ENCODE data around the gene FBXO17.

The FBXO17 gene

DNA sequence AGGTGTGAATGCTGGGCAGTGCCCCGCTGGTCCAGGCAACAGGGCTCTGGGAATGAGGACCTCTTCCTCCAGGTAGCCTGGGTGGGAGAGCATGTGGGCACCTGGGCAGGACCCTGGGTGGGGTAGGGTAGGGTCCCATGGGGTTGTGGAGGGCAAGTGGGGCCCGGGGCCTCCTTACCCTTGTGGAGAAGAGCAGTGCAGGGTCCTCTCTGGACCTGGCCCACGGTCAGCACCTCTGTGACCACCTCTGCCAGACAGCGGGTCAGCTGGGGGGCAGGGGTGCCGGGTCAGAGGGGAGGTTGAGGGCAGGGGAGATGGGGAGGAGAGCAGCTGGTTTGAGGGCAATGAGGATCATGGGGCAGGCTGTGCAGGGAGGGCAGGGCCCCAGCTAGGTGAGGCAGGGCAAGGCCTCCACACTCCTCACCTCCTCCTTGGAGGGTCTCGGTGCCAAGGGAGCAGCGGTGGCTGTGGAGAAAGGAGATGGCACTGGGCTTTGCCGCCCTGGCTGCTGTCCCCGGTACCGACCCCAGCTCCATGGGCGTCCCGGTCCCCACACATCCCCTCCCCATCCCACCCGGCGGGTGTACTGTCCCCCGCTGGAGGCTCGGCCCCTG, 64.0 kb downstream of the FBXO17 start:
- Histone ChIP-seq H3K27me3 (ENCODE audit: low read depth, low read length) (no peaks in the 10 kb centered on the region), H3K4me3 (ENCODE audit: low read depth in 1 of 2, low read length in 2 of 2) (no peak overlapping the region), H3K36me3 (ENCODE audit: control insufficient read depth in 1 of 2, insufficient read depth in 2 of 2, low read length in 2 of 2) (peaks cover 4 to 20% of the 10 kb centered on the region in 2 donors), H3K4me1 (ENCODE audit: control insufficient read depth in 1 of 2, insufficient read depth in 2 of 2, low read length in 2 of 2) (no peaks in the 10 kb centered on the region), H3K9me3 (ENCODE audit: control insufficient read depth in 1 of 2, low read length in 2 of 2) (no peaks in the 10 kb centered on the region), H3K27ac (ENCODE audit: low read length) (no peak overlapping the region)

DNA sequence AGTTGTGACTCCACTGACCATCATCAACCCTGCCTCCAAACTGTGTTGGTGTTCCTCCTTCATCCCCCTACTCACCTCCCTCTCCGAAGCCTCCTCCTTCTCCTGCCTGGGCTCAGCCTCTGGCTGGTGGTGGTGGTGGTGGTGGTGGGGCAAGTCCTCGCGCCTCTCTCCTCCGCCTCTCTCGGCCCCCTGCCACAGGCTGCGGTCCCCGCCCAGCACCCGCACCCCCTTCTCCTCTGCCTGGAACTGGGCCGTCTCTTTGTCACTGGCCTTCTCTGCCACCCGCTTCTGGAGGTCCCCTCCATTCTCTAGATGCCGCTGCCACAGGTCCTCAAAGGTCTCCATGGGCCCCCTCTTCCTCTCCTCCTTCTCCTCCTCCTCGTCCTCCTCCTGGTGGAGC, 65.1 kb downstream of the FBXO17 start:
- H3K27me3 ChIP-seq (ENCODE audit: low read depth, low read length): no peaks in the 10 kb centered on the region
- no peak overlapping the region for H3K4me3 ChIP-seq (ENCODE audit: low read depth in 1 of 2, low read length in 2 of 2)
- H3K36me3 ChIP-seq (ENCODE audit: control insufficient read depth in 1 of 2, insufficient read depth in 2 of 2, low read length in 2 of 2): peaks cover 4 to 23% of the 10 kb centered on the region in 2 donors
- no peaks in the 10 kb centered on the region for H3K9me3 ChIP-seq (ENCODE audit: control insufficient read depth in 1 of 2, low read length in 2 of 2)
- no peaks in the 10 kb centered on the region for H3K4me1 ChIP-seq (ENCODE audit: control insufficient read depth in 1 of 2, insufficient read depth in 2 of 2, low read length in 2 of 2)
- no peak overlapping the region for H3K27ac ChIP-seq (ENCODE audit: low read length)

DNA sequence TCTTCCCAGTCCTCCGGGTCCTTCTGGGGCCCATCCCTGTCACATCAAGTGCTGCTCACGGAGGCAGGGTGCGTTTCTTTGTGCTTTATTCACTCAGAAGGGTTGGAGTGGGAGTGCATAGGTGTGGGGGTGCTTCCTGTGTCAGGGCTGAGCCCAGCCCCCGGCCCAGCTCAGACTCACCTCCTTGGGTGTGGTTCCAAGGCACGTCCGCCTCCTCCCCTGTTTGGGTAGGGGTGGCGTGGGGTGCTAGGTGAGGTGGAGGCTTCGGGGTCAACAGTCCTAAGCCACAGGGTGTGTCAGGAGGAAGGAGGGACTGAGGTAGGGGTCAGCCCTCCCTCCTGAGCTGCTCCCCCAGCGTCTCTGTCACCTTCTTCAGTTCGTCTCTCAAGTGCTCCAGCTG, 66.6 kb downstream of the FBXO17 start:
- no peaks in the 10 kb centered on the region for H3K9me3 ChIP-seq (ENCODE audit: control insufficient read depth in 1 of 2, low read length in 2 of 2)
- no peaks in the 10 kb centered on the region for H3K27me3 ChIP-seq (ENCODE audit: low read depth, low read length)
- no peak overlapping the region for H3K27ac ChIP-seq (ENCODE audit: low read length)
- H3K4me1 ChIP-seq (ENCODE audit: control insufficient read depth in 1 of 2, insufficient read depth in 2 of 2, low read length in 2 of 2): no peaks in the 10 kb centered on the region
- H3K4me3 ChIP-seq (ENCODE audit: low read depth in 1 of 2, low read length in 2 of 2): no peak overlapping the region
- H3K36me3 ChIP-seq (ENCODE audit: control insufficient read depth in 1 of 2, insufficient read depth in 2 of 2, low read length in 2 of 2): peaks cover 13 to 37% of the 10 kb centered on the region in 2 donors

DNA sequence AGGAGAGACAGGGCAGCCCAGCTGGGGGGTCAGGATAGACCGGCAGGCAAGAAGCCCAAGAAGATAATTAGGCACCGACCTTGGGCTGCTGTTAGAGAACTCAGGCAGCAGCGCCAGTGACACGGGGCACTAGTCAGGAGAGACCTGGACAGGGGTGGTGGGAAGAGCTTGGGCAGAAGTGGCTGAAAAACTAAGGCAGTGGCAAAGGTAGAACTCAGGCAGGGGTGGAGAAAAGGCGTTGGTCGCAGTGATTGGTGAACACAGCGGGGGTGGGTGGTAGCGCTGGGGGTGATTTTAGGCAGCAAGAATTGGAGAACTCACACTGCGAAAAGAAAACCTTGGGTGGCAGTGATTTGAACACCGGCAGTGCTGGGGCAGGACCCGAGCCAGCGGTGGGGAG, 67.9 kb downstream of the FBXO17 start:
- Histone ChIP-seq H3K9me3 (ENCODE audit: control insufficient read depth in 1 of 2, low read length in 2 of 2) (no peaks in the 10 kb centered on the region), H3K27me3 (ENCODE audit: low read depth, low read length) (no peaks in the 10 kb centered on the region), H3K27ac (ENCODE audit: low read length) (no peak overlapping the region), H3K4me1 (ENCODE audit: control insufficient read depth in 1 of 2, insufficient read depth in 2 of 2, low read length in 2 of 2) (no peaks in the 10 kb centered on the region), H3K4me3 (ENCODE audit: low read depth in 1 of 2, low read length in 2 of 2) (no peak overlapping the region), H3K36me3 (ENCODE audit: control insufficient read depth in 1 of 2, insufficient read depth in 2 of 2, low read length in 2 of 2) (peaks cover 13 to 37% of the 10 kb centered on the region in 2 donors)

DNA sequence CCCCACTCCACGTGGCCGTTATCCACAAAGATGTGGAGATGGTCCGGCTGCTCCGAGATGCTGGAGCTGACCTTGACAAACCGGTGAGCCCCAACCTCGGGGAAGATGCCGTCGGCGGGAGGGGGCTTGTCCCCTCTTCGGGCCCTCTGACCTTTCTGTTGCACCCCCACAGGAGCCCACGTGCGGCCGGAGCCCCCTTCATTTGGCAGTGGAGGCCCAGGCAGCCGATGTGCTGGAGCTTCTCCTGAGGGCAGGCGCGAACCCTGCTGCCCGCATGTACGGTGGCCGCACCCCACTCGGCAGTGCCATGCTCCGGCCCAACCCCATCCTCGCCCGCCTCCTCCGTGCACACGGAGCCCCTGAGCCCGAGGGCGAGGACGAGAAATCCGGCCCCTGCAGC, 68.3 kb downstream of the FBXO17 start:
- Histone ChIP-seq H3K4me1 (ENCODE audit: control insufficient read depth in 1 of 2, insufficient read depth in 2 of 2, low read length in 2 of 2) (no peaks in the 10 kb centered on the region), H3K4me3 (ENCODE audit: low read depth in 1 of 2, low read length in 2 of 2) (no peak overlapping the region), H3K27me3 (ENCODE audit: low read depth, low read length) (no peaks in the 10 kb centered on the region), H3K27ac (ENCODE audit: low read length) (no peak overlapping the region), H3K36me3 (ENCODE audit: control insufficient read depth in 1 of 2, insufficient read depth in 2 of 2, low read length in 2 of 2) (peaks cover 13 to 37% of the 10 kb centered on the region in 2 donors), H3K9me3 (ENCODE audit: control insufficient read depth in 1 of 2, low read length in 2 of 2) (no peaks in the 10 kb centered on the region)

DNA sequence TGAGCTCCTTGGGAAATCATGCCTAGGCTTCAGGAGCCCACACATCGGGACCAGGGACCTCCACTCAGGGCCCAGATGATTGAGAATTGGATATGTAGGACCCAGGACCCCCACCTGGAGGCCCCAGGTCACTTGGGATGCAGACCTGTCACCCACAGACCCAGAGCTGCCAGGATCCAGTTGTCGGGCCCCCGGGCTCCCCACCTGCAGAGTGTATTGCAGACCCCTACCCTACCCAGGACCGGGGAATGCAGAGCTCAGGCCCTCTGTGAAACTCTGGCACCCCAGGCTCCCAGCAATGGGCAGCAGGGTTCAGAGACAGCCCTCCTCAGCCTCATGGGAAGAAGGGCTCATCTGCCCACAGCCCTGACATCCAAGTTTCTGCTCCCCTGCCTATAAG, 69.9 kb downstream of the FBXO17 start:
- Histone ChIP-seq H3K27me3 (ENCODE audit: low read depth, low read length) (no peaks in the 10 kb centered on the region), H3K4me1 (ENCODE audit: control insufficient read depth in 1 of 2, insufficient read depth in 2 of 2, low read length in 2 of 2) (peaks cover under 1 to 4% of the 10 kb centered on the region in 2 donors), H3K4me3 (ENCODE audit: low read depth in 1 of 2, low read length in 2 of 2) (no peak overlapping the region), H3K9me3 (ENCODE audit: control insufficient read depth in 1 of 2, low read length in 2 of 2) (no peaks in the 10 kb centered on the region), H3K27ac (ENCODE audit: low read length) (no peak overlapping the region), H3K36me3 (ENCODE audit: control insufficient read depth in 1 of 2, insufficient read depth in 2 of 2, low read length in 2 of 2) (peaks cover 13 to 37% of the 10 kb centered on the region in 2 donors)

DNA sequence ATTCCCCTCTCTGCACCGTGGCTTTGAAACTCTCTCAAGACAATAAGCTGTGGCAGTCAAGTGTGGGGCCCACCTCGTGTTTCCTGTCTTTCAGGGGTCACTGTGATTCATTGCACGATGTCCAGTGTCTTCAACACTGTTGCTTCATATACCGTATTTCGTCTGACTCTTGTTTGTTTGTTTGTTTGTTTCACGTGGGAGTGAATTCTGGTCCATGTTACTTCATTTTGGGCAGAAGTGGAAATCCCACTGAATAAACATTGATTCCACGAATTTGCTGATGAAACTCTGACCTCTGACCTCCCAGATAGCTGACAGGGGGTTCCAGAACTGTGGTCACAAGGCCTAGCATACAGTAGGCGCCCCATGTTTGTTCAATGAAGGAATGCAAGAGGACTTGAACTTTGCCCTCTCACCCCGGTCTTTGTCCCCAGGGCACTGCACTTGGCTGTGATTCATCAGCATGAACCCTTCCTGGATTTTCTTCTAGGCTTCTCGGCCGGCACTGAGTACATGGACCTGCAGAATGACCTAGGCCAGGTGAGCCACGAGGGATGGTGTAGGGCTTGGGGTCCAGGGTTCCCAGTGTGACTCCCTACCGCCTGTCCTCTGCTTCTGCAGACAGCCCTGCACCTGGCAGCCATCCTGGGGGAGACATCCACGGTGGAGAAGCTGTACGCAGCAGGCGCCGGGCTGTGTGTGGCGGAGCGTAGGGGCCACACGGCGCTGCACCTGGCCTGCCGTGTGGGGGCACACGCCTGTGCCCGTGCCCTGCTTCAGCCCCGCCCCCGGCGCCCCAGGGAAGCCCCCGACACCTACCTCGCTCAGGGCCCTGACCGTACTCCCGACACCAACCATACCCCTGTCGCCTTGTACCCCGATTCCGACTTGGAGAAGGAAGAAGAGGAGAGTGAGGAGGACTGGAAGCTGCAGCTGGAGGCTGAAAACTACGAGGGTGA, 70.7 kb downstream of the FBXO17 start:
- Histone ChIP-seq H3K4me1 (ENCODE audit: control insufficient read depth in 1 of 2, insufficient read depth in 2 of 2, low read length in 2 of 2) (peaks cover 4 to 7% of the 10 kb centered on the region in 2 donors), H3K27ac (ENCODE audit: low read length) (no peak overlapping the region), H3K4me3 (ENCODE audit: low read depth in 1 of 2, low read length in 2 of 2) (no peak overlapping the region), H3K36me3 (ENCODE audit: control insufficient read depth in 1 of 2, insufficient read depth in 2 of 2, low read length in 2 of 2) (peaks cover 13 to 37% of the 10 kb centered on the region in 2 donors), H3K27me3 (ENCODE audit: low read depth, low read length) (no peaks in the 10 kb centered on the region), H3K9me3 (ENCODE audit: control insufficient read depth in 1 of 2, low read length in 2 of 2) (no peaks in the 10 kb centered on the region)

DNA sequence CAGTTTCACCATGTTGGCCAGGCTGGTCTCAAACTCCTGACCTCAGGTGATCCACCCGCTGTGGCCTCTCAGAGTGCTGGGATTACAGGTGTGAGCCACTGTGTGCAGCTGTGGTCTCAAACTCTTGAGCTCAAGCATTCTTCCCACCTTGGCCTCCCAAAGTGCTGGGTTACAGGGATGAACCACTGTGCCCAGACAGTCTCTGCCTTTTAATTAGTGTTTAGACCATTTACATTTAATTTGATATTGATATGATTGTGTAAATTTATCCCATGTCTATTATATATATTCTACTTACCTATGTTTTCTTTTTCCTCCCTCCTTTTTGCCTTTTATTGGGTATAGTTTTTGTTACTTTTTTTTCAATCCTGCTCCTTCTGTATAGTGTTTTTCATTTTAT, 73.9 kb downstream of the FBXO17 start:
- Histone ChIP-seq H3K27me3 (ENCODE audit: low read depth, low read length) (no peaks in the 10 kb centered on the region), H3K4me1 (ENCODE audit: control insufficient read depth in 1 of 2, insufficient read depth in 2 of 2, low read length in 2 of 2) (peaks cover 18 to 28% of the 10 kb centered on the region in 2 donors)

DNA sequence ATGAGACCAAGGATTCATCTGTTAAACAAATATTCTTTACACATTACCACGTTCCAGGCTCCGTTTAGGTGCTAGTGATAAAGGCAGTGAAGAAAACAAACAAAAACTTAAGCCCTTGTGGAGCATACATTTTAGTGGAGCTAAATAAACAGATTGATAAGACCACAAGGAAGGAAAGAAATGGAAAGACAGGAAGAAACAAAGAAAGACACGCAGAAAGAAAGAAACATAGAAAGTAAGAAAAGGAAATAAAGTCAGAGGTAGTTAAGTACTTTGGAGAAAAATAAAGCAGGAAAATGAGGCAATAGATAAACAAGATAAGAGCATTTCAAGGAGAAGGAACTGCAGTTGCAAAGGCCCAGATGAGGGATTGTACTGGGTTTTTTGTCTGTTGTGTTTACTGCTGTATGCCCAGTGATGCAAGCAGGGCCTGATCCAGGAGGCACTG, 74.8 kb downstream of the FBXO17 start:
- no peaks in the 10 kb centered on the region for H3K27me3 ChIP-seq (ENCODE audit: low read depth, low read length)
- peak overlapping the region; percentile 84 to 87 for H3K4me3 ChIP-seq (ENCODE audit: low read depth in 1 of 2, low read length in 2 of 2)
- H3K4me1 ChIP-seq (ENCODE audit: control insufficient read depth in 1 of 2, insufficient read depth in 2 of 2, low read length in 2 of 2): peaks cover 18 to 32% of the 10 kb centered on the region in 2 donors
- H3K9me3 ChIP-seq (ENCODE audit: control insufficient read depth in 1 of 2, low read length in 2 of 2): no peaks in the 10 kb centered on the region
- peaks cover 9 to 17% of the 10 kb centered on the region in 2 donors for H3K36me3 ChIP-seq (ENCODE audit: control insufficient read depth in 1 of 2, insufficient read depth in 2 of 2, low read length in 2 of 2)
- H3K27ac ChIP-seq (ENCODE audit: low read length): peak overlapping the region; percentile 88

More for the DNA sequence above, 73.9 kb downstream of the FBXO17 start:
- H3K9me3 ChIP-seq (ENCODE audit: control insufficient read depth in 1 of 2, low read length in 2 of 2): no peaks in the 10 kb centered on the region
- peaks cover 9 to 18% of the 10 kb centered on the region in 2 donors for H3K36me3 ChIP-seq (ENCODE audit: control insufficient read depth in 1 of 2, insufficient read depth in 2 of 2, low read length in 2 of 2)
- no peak overlapping the region for H3K27ac ChIP-seq (ENCODE audit: low read length)
- H3K4me3 ChIP-seq (ENCODE audit: low read depth in 1 of 2, low read length in 2 of 2): no peak overlapping the region

DNA sequence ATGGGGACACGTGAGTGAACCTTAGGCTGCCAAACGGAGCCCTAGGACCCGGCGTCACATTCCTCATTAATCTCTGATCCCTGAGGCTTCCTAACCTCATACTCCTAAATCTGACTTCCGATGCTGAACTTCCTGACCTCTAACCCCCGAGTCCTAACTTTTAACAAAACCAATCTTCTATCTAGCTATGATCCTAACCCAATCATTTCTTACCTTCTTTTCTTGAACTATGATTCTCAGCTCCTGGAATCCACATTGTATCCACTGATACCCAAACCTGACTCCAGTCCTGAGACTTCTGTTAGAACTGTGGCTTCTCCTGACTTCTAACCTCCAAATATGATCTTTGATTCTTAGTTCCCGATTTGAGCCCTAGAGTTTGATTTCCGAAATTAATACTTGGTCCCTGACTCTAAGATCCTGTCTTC, 75.3 kb downstream of the FBXO17 start:
- Histone ChIP-seq H3K9me3 (ENCODE audit: control insufficient read depth in 1 of 2, low read length in 2 of 2) (no peaks in the 10 kb centered on the region), H3K4me1 (ENCODE audit: control insufficient read depth in 1 of 2, insufficient read depth in 2 of 2, low read length in 2 of 2) (peaks cover 18 to 32% of the 10 kb centered on the region in 2 donors), H3K27ac (ENCODE audit: low read length) (peak overlapping the region; percentile 88), H3K36me3 (ENCODE audit: control insufficient read depth in 1 of 2, insufficient read depth in 2 of 2, low read length in 2 of 2) (peaks cover 9 to 12% of the 10 kb centered on the region in 2 donors), H3K27me3 (ENCODE audit: low read depth, low read length) (no peaks in the 10 kb centered on the region), H3K4me3 (ENCODE audit: low read depth in 1 of 2, low read length in 2 of 2) (peak overlapping the region; percentile 84 to 87)

DNA sequence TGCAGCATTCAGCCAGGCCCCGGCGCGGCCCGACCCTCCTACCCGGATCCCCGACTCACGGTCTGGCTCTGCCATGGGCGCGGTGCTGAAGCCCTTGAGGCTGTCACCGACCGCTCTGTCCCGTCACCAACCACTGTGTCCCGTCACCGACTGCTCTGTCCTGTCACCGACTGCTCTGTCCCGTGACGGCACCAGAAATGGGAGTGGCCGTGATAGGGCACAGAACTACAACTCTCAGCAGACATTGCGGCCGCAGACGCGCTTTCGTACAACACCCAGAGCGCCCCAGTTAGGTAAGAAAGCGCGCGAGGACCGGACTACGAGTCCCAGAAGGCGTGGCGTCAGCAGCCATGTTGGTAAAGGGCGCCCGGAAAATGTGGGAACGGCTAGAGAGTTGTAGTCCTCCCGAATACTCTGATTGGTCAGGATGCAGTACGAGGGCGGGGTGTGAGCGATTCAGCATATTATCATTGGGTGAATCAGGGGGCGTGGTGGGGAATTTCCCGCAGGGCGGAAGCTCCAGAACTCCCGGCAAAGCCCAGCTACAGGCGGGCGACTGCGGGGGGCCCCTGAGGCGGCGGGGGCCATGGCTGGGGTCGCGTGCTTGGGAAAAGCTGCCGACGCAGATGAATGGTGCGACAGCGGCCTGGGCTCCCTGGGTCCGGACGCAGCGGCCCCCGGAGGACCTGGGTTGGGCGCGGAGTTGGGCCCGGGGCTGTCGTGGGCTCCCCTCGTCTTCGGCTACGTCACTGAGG, 75.9 kb downstream of the FBXO17 start, which contains the start of the genes NFKBIB and SIRT2:
Gene NFKBIB, plus strand, starts transcription at position 523 of the 755 bp plus-strand sequence. Its CDS starts 64 bp downstream, at position 587.
Gene SIRT2, minus strand, starts transcription at position 172 of the 755 bp plus-strand sequence. Its CDS starts 97 bp downstream, at position 75.
- Histone ChIP-seq H3K4me3 (ENCODE audit: low read depth in 1 of 2, low read length in 2 of 2) (peak within 1 kb of the TSS; percentile 84 to 87), H3K9me3 (ENCODE audit: control insufficient read depth in 1 of 2, low read length in 2 of 2) (no peaks in the 10 kb centered on the region), H3K27me3 (ENCODE audit: low read depth, low read length) (no peaks in the 10 kb centered on the region), H3K27ac (ENCODE audit: low read length) (peak within 1 kb of the TSS; percentile 88), H3K4me1 (ENCODE audit: control insufficient read depth in 1 of 2, insufficient read depth in 2 of 2, low read length in 2 of 2) (peaks cover 18 to 32% of the 10 kb centered on the region in 2 donors), H3K36me3 (ENCODE audit: control insufficient read depth in 1 of 2, insufficient read depth in 2 of 2, low read length in 2 of 2) (peaks cover 5 to 6% of the 10 kb centered on the region in 2 donors)
